ENCODE measurements around the gene MAT1A. TPM values are rescaled to one million over a fixed set of nuclear protein-coding genes. Genes with fewer than 3 reads are reported as not detected.
A peak's percentile ranks its signal among the peaks of the same experiment; 100 is the strongest.

The MAT1A gene
- total and polyA plus RNA-seq, 2 of the 13 experiments (the other 11 are each of a cell fraction or from before 2014, with no cell fraction given), result 57.1 to 76.9 TPM

DNA sequence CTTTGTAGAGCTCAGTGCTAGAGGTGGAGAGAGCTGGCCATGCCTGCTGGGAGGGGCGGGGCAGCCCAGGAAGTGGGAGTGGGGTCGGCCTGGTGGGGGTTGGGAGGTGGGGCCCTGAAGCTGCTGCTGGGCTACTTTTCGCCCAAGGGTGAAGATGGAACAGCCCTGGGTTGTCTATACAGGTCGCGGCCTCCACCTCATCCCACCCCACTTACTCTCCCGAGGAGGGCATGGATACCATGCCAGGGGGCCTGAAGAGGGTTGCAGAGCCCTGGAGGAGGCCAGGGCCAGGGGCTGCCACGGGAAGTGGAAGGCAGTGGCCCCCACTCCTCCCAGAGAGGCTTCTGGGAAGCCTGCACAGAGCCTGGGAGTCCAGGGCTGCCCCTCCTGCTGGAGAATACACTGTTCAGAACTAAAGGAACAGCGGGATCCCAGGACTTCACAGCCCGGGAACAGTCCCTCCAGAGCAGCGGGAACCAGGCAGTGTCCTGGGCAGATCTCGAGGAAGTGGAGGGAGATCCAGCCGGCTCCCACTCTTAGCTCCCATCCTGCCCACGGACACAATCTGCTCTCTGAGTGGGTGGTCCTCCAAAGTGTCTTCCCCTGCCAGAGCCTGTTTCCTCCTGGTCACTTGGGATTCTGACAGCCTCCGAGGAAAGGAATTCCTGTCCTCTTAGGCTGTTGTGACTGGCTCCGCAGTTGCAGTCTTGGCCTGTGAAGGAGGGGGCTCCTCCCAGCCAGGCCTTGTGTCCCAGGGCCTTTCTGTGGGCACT is 23.5 kb downstream of the MAT1A start (continued):
- TF ChIP-seq HOXA9 (CRISPR knock-in tag; IDR thresholded peaks at IDR 0.05; ENCODE audit: borderline replicate concordance) (no peak), ZFP36 (IDR thresholded peaks at IDR 0.05; ENCODE audit: borderline replicate concordance, low read depth, low read length, partially characterized antibody) (no peak), SMAD1 (CRISPR knock-in tag; IDR thresholded peaks at IDR 0.05; ENCODE audit: borderline replicate concordance, low read depth) (no peak), FOSL2 (CRISPR knock-in tag; IDR thresholded peaks at IDR 0.05) (no peak), NFATC3 (CRISPR knock-in tag; IDR thresholded peaks at IDR 0.05) (no peak), PRPF4 (IDR thresholded peaks at IDR 0.05; ENCODE audit: low read depth, low read length, poor library complexity, severe bottlenecking) (no peak), ZFP82 (CRISPR knock-in tag; IDR thresholded peaks at IDR 0.05; ENCODE audit: borderline replicate concordance) (no peak), SSRP1 (CRISPR knock-in tag; IDR thresholded peaks at IDR 0.05) (no peak), SPEN (CRISPR knock-in tag; IDR thresholded peaks at IDR 0.05; ENCODE audit: low read depth) (no peak), DNMT1 (CRISPR knock-in tag; IDR thresholded peaks at IDR 0.05) (no peak), ZMYM4 (CRISPR knock-in tag; IDR thresholded peaks at IDR 0.05) (peak; percentile 40; the same call in 1 of the 2 replicates), SP5 (CRISPR knock-in tag; IDR thresholded peaks at IDR 0.05; ENCODE audit: borderline replicate concordance, low read depth) (peak; percentile 50; the same call in 1 of the 2 replicates), ZNF331 (CRISPR knock-in tag; IDR thresholded peaks at IDR 0.05) (no peak), ZNF614 (CRISPR knock-in tag; IDR thresholded peaks at IDR 0.05; ENCODE audit: borderline replicate concordance) (0 out of 2 replicates have a peak, but pooled peaks have one; percentile 18), ATF7-NPFF (CRISPR knock-in tag; IDR thresholded peaks at IDR 0.05; ENCODE audit: low read depth) (no peak)
- TF ChIP-seq, protein P1, sequence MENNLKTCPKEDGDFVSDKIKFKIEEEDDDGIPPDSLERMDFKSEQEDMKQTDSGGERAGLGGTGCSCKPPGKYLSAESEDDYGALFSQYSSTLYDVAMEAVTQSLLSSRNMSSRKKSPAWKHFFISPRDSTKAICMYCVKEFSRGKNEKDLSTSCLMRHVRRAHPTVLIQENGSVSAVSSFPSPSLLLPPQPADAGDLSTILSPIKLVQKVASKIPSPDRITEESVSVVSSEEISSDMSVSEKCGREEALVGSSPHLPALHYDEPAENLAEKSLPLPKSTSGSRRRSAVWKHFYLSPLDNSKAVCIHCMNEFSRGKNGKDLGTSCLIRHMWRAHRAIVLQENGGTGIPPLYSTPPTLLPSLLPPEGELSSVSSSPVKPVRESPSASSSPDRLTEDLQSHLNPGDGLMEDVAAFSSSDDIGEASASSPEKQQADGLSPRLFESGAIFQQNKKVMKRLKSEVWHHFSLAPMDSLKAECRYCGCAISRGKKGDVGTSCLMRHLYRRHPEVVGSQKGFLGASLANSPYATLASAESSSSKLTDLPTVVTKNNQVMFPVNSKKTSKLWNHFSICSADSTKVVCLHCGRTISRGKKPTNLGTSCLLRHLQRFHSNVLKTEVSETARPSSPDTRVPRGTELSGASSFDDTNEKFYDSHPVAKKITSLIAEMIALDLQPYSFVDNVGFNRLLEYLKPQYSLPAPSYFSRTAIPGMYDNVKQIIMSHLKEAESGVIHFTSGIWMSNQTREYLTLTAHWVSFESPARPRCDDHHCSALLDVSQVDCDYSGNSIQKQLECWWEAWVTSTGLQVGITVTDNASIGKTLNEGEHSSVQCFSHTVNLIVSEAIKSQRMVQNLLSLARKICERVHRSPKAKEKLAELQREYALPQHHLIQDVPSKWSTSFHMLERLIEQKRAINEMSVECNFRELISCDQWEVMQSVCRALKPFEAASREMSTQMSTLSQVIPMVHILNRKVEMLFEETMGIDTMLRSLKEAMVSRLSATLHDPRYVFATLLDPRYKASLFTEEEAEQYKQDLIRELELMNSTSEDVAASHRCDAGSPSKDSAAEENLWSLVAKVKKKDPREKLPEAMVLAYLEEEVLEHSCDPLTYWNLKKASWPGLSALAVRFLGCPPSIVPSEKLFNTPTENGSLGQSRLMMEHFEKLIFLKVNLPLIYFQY (CRISPR knock-in tag; IDR thresholded peaks at IDR 0.05; ENCODE audit: borderline replicate concordance), result no peak
- TF ChIP-seq, protein P2, sequence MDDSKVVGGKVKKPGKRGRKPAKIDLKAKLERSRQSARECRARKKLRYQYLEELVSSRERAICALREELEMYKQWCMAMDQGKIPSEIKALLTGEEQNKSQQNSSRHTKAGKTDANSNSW (CRISPR knock-in tag; IDR thresholded peaks at IDR 0.05; ENCODE audit: borderline replicate concordance), result no peak
- TF ChIP-seq, protein P3, sequence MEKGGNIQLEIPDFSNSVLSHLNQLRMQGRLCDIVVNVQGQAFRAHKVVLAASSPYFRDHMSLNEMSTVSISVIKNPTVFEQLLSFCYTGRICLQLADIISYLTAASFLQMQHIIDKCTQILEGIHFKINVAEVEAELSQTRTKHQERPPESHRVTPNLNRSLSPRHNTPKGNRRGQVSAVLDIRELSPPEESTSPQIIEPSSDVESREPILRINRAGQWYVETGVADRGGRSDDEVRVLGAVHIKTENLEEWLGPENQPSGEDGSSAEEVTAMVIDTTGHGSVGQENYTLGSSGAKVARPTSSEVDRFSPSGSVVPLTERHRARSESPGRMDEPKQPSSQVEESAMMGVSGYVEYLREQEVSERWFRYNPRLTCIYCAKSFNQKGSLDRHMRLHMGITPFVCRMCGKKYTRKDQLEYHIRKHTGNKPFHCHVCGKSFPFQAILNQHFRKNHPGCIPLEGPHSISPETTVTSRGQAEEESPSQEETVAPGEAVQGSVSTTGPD (CRISPR knock-in tag; IDR thresholded peaks at IDR 0.05), result no peak
- TF ChIP-seq, protein P4, sequence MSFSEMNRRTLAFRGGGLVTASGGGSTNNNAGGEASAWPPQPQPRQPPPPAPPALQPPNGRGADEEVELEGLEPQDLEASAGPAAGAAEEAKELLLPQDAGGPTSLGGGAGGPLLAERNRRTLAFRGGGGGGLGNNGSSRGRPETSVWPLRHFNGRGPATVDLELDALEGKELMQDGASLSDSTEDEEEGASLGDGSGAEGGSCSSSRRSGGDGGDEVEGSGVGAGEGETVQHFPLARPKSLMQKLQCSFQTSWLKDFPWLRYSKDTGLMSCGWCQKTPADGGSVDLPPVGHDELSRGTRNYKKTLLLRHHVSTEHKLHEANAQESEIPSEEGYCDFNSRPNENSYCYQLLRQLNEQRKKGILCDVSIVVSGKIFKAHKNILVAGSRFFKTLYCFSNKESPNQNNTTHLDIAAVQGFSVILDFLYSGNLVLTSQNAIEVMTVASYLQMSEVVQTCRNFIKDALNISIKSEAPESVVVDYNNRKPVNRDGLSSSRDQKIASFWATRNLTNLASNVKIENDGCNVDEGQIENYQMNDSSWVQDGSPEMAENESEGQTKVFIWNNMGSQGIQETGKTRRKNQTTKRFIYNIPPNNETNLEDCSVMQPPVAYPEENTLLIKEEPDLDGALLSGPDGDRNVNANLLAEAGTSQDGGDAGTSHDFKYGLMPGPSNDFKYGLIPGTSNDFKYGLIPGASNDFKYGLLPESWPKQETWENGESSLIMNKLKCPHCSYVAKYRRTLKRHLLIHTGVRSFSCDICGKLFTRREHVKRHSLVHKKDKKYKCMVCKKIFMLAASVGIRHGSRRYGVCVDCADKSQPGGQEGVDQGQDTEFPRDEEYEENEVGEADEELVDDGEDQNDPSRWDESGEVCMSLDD (CRISPR knock-in tag; IDR thresholded peaks at IDR 0.05; ENCODE audit: borderline replicate concordance), result no peak
- TF ChIP-seq, protein P5, sequence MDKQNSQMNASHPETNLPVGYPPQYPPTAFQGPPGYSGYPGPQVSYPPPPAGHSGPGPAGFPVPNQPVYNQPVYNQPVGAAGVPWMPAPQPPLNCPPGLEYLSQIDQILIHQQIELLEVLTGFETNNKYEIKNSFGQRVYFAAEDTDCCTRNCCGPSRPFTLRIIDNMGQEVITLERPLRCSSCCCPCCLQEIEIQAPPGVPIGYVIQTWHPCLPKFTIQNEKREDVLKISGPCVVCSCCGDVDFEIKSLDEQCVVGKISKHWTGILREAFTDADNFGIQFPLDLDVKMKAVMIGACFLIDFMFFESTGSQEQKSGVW (CRISPR knock-in tag; IDR thresholded peaks at IDR 0.05; ENCODE audit: borderline replicate concordance), result no peak

All from HepG2 (cell line).